Measurements from ENCODE around the gene CCL2.

CCL2 gene

DNA sequence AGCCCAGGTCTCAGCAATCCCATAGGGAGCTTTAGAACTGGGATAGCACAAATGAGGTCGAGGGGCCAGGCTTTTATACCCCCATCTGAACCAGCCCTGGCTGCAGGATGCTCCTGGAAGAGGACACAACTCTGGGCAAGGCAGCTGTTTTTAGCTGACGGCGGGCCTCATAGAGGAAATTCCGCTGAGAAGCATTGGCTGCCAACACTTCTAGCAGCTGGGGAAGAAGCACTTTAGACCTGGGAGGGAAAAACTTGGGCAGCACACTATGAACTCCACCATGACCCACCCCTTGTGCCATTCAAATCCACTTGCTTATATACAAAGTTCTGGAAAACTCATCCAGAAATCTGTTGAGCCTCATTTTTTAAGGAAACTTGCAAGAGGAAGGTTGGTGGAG lies 35.5 kb downstream of the CCL2 start:
- Histone ChIP-seq H3K27me3 (ENCODE audit: insufficient read depth, poor library complexity, severe bottlenecking) (no peaks in the 10 kb centered on the region), H3K27ac (replicated peaks) (no peak overlapping the region), H3K4me3 (replicated peaks; ENCODE audit: insufficient read depth, low read length) (no peak overlapping the region)
- no peak for DNase-seq (ENCODE audit: low read depth in 1 of 2, low spot score in 1 of 2)
- no peak for TF ChIP-seq SPI1 (IDR thresholded peaks at IDR 0.05; ENCODE audit: borderline replicate concordance, low read depth)
- TF ChIP-seq, protein P1, sequence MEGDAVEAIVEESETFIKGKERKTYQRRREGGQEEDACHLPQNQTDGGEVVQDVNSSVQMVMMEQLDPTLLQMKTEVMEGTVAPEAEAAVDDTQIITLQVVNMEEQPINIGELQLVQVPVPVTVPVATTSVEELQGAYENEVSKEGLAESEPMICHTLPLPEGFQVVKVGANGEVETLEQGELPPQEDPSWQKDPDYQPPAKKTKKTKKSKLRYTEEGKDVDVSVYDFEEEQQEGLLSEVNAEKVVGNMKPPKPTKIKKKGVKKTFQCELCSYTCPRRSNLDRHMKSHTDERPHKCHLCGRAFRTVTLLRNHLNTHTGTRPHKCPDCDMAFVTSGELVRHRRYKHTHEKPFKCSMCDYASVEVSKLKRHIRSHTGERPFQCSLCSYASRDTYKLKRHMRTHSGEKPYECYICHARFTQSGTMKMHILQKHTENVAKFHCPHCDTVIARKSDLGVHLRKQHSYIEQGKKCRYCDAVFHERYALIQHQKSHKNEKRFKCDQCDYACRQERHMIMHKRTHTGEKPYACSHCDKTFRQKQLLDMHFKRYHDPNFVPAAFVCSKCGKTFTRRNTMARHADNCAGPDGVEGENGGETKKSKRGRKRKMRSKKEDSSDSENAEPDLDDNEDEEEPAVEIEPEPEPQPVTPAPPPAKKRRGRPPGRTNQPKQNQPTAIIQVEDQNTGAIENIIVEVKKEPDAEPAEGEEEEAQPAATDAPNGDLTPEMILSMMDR (IDR thresholded peaks at IDR 0.05; ENCODE audit: insufficient read depth, low read length) = no peak
- no peak for TF ChIP-seq POLR2AphosphoS5 (IDR thresholded peaks at IDR 0.05; ENCODE audit: low read depth)
- no peak for TF ChIP-seq GABPA (IDR thresholded peaks at IDR 0.05; ENCODE audit: low read depth)

DNA sequence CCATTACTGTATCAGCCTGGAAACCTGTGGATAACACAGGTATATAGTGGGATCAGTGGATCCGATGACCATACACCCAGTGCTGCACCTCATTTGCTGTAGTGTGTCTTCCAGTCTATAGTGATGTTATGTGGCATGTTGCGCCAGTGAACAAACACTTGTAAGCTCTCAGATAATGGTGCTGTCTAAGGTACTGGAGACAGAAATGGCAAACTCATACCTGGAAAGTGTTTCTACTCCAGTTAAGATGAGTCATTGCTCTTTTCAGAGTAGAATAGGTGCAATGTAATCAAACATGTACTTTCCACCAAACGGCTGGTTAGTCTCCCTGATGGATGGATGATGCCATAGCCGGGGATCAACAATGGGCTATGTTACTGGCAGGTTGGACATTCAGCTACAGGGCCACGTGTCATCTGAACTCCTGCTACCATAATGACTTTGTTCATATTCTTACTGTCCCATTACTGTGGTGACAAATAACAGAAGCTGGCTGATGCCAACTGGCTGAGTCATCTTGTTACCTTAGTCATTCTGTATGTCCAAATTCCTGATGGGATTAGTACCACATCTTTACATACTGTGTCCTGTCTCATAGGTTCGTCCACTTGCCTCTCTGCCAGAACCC lies 36.8 kb downstream of the CCL2 start:
- no peak overlapping the region for H3K4me3 ChIP-seq (replicated peaks; ENCODE audit: insufficient read depth, low read length)
- no peak overlapping the region for H3K27ac ChIP-seq (replicated peaks)
- no peaks in the 10 kb centered on the region for H3K27me3 ChIP-seq (ENCODE audit: insufficient read depth, poor library complexity, severe bottlenecking)
- DNase-seq (ENCODE audit: low read depth in 1 of 2, low spot score in 1 of 2) = no peak
- TF ChIP-seq, protein P1 (IDR thresholded peaks at IDR 0.05; ENCODE audit: insufficient read depth, low read length) = no peak
- TF ChIP-seq, protein P2, sequence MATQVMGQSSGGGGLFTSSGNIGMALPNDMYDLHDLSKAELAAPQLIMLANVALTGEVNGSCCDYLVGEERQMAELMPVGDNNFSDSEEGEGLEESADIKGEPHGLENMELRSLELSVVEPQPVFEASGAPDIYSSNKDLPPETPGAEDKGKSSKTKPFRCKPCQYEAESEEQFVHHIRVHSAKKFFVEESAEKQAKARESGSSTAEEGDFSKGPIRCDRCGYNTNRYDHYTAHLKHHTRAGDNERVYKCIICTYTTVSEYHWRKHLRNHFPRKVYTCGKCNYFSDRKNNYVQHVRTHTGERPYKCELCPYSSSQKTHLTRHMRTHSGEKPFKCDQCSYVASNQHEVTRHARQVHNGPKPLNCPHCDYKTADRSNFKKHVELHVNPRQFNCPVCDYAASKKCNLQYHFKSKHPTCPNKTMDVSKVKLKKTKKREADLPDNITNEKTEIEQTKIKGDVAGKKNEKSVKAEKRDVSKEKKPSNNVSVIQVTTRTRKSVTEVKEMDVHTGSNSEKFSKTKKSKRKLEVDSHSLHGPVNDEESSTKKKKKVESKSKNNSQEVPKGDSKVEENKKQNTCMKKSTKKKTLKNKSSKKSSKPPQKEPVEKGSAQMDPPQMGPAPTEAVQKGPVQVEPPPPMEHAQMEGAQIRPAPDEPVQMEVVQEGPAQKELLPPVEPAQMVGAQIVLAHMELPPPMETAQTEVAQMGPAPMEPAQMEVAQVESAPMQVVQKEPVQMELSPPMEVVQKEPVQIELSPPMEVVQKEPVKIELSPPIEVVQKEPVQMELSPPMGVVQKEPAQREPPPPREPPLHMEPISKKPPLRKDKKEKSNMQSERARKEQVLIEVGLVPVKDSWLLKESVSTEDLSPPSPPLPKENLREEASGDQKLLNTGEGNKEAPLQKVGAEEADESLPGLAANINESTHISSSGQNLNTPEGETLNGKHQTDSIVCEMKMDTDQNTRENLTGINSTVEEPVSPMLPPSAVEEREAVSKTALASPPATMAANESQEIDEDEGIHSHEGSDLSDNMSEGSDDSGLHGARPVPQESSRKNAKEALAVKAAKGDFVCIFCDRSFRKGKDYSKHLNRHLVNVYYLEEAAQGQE (IDR thresholded peaks at IDR 0.05; ENCODE audit: insufficient replicate concordance, low read depth) = peak; percentile 90

DNA sequence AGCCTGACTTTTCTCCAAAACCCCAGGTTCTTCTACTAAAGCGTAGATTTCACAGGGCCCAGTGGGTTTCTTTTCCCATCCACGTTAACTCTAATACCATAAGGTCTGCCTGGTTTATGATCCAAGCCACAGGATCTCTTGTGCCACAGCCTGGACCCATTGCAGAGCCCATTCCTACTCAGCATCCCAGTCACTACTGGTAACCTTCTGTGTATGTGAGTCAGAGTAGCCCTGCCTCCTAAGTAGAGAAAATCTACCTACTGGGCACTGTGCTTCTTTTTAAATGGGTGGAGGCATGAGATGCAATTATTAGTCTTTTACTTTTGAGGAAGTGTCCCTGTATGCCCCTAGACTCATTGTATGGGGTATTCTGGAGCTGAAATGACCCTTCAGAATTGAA lies 43.9 kb downstream of the CCL2 start:
- no peak overlapping the region for H3K4me3 ChIP-seq (replicated peaks; ENCODE audit: insufficient read depth, low read length)
- TF ChIP-seq GABPA (IDR thresholded peaks at IDR 0.05; ENCODE audit: low read depth) = no peak
- TF ChIP-seq, protein P1 (IDR thresholded peaks at IDR 0.05; ENCODE audit: insufficient read depth, low read length) = no peak
- TF ChIP-seq, protein P2 (IDR thresholded peaks at IDR 0.05; ENCODE audit: insufficient replicate concordance, low read depth) = no peak
- no peak for TF ChIP-seq SPI1 (IDR thresholded peaks at IDR 0.05; ENCODE audit: borderline replicate concordance, low read depth)
- TF ChIP-seq POLR2AphosphoS5 (IDR thresholded peaks at IDR 0.05; ENCODE audit: low read depth) = no peak
- no peaks in the 10 kb centered on the region for H3K27me3 ChIP-seq (ENCODE audit: insufficient read depth, poor library complexity, severe bottlenecking)
- no peak for DNase-seq (ENCODE audit: low read depth in 1 of 2, low spot score in 1 of 2)
- H3K27ac ChIP-seq (replicated peaks) = no peak overlapping the region

DNA sequence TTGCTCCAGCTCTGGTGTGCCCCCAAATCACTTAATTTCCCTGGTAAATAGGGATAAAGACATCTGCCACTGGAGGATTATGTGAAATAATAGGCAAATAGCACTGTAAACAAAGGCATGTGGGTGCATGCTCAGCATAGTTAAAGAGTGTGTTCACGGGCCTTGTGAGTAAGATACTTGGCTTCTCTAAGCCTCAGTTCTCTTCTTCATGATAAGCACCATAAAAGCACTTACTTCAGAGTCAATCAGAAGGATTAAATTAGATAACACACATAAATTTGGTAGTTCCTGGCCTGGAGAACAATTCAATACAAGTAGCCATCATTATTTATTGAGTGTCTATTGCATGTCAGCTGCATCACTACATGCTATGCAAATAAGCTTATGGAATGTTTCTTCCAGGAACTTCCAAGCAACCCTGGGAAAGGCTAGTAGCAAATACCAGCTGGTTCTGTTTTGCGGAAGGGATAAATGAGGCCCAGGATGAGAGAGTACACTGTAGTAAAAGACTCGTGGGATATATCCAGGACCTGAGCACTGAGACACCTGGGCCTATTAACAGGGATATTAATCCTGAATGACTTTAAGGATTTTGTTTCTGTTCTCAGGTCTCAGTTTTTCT lies 45.0 kb downstream of the CCL2 start:
- H3K4me3 ChIP-seq (replicated peaks; ENCODE audit: insufficient read depth, low read length) = no peak overlapping the region
- H3K27me3 ChIP-seq (ENCODE audit: insufficient read depth, poor library complexity, severe bottlenecking) = no peaks in the 10 kb centered on the region
- DNase-seq (ENCODE audit: low read depth in 1 of 2, low spot score in 1 of 2) = no peak
- TF ChIP-seq, protein P2 (IDR thresholded peaks at IDR 0.05; ENCODE audit: insufficient replicate concordance, low read depth) = no peak
- TF ChIP-seq SPI1 (IDR thresholded peaks at IDR 0.05; ENCODE audit: borderline replicate concordance, low read depth) (no peak), POLR2AphosphoS5 (IDR thresholded peaks at IDR 0.05; ENCODE audit: low read depth) (no peak), GABPA (IDR thresholded peaks at IDR 0.05; ENCODE audit: low read depth) (no peak)
- TF ChIP-seq, protein P1 (IDR thresholded peaks at IDR 0.05; ENCODE audit: insufficient read depth, low read length) = no peak
- no peak overlapping the region for H3K27ac ChIP-seq (replicated peaks)
